ENCODE measurements around the gene GALNT2.

GALNT2 gene

DNA sequence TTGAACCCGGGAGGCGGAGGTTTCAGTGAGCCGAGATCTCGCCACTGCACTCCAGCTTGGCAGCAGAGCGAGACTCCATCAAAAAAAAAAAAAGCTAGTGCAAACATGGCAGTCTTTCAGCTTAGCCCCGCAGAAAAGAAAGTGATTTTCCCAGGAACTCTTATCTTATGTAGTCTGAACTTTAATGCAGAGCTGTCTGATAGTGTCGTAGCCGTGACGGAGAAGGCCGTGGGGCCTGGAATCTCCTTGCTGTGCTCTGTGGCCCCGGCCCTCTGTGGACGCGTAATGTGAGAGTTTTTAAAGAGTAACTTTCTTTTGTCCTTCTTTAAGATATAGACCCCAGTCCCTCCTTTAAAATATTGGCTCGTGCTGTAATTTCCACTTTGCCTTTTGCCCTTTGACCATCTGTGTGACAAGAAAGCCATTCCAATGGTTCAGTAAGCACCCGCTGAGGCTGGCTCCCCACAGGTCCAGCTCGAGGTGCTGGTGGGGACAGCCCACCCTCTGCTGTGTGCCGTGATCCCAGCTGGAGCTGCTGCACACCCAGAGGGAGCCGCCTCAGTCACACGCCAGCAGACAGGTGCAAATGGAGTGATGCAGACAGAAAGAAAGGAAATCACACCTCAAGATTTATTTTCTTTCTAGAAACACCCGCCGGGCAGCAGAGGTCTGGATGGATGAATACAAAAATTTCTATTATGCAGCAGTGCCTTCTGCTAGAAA lies 195.1 kb downstream of the GALNT2 start:
- DNase-seq (ENCODE audit: low read depth) = no peak

DNA sequence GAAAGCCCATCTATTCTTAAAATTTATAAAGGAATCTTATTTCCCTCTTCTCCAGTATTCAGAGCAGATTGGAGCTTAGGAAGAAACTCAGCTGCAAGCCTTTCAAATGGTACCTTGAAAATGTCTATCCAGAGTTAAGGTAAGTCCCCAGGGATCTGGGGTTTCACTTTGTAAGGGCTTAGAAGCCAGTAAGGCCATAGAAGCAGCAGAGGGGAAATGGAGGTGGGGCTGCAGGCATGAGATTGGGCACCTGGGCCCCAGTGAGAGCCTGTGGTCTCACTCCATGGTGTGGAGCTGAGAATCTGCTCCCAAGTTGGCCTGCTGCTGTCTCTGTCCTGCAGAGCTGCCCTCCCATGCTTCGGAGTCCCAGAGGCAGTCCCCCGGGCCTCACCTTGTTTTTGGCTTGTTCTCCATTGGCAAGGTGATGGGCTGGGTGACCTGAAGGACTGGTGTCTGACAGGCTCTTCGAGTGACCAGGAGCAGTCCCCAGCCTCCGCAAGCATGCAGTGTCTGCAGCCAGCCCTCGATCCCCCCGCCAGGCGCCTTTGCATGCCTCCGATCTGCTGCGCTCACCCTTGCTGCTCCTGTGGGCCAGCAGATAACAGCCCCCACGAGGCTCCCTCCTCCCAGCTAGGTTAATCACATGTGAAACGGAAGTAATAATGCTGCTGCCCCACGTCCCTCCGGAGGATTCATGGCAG lies 196.0 kb downstream of the GALNT2 start:
- no peak for DNase-seq (ENCODE audit: low read depth)

DNA sequence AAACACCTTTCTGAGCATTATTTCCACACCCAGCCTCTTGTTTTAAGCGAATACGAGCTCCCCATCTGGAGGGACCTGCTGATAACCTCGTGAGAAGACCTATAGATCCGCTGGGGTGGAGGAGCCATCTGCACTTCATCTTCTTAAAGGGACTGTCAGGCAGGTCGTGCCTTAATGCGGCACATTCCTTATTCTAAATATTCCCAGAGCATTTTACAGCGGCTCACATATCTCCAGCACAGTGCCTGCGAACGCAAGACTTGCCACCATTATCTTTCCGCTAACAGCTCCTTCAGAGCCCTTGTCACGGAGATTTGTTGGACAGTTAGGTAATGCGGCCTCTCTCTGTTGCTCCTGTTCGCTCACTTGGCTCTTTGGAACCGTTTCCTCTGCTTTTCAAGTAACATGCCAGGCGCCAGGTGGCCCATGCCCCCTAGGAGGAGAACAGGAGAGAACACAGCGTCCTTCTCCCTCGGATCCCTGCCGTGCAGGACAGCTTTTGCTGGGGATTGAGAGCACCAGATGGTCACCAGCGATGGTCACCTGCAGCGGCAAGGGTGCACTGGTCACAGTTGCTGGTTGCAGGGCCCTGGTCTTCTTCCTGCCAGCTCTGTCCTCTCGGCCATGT lies 196.6 kb downstream of the GALNT2 start:
- DNase-seq (ENCODE audit: low read depth) = no peak

DNA sequence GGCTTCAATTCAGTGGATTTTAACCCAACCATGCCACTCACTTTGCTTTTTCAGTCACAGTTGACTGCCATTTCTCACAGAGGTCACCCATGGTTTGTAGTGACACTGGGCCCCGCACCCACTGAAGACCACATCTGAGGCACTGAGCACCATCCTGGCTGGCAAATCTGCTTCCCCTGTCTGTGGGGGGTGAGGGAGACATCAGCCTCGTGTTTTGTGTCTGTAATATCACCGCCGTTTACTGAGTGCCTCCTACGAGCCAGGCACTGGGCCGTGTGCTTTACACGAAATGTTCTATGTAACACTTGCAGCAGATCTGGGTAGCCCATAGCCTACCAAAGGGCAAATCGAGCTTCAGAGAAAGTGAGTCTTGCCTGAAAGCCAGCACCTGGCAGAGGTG lies 197.3 kb downstream of the GALNT2 start:
- no peak for DNase-seq (ENCODE audit: low read depth)

DNA sequence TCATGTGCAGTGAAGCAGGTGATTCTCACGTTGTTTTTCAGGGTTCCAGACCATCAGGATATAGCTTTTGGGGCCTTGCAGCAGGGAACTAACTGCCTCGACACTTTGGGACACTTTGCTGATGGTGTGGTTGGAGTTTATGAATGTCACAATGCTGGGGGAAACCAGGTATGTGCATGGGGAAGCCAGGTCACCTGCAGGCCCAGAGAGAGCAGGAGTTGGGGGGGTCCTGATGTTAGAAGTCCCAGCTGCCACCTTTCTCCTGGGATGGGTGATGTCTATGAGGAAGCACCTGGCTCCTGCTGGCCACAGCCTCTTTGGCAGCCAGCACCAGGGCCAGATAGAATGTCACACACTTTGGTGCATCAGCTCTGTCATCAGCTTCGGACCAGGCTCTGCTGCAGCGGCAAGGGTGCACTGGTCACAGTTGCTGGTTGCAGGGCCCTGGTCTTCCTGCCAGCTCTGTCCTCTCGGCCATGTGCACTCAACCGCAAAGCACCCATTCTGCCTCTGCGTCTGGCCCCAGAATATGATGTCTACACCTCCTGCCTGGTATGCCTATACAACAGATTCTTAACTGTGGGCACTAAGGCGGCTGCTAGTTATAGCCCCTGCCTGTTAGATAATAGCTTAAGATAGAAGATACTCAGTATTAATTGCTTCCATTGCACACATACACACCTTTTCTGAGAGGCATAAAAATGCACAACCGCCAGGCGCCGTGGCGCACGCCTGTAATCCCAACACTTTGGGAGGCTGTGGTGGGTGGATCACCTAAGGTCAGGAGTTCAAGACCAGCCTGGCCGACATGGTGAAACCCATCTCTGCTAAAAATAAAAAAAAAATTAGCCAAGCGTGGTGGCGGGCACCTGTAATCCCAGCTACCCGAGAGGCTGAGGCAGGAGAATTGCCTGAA lies 198.4 kb downstream of the GALNT2 start:
- no peak for DNase-seq (ENCODE audit: low read depth)

DNA sequence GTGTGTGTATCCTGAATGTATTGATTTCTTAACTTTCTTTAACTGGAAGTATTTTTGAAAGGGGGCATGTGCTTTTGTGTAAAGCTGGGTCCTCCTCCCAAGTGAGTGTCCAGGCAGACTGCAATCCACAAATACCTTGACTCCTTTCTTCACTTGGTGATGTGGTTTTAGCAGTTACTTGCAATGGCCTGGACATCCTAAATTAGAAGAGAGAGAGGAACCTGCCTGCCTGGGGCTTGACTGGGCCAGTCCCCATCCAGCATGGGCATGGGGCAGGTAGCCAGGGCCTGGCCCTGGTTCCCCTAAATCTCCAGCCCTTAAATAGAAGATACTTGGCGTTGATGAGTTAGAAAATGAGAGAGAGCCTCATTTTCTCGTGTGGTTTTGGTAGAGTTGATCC lies 199.4 kb downstream of the GALNT2 start:
- DNase-seq (ENCODE audit: low read depth) = no peak

DNA sequence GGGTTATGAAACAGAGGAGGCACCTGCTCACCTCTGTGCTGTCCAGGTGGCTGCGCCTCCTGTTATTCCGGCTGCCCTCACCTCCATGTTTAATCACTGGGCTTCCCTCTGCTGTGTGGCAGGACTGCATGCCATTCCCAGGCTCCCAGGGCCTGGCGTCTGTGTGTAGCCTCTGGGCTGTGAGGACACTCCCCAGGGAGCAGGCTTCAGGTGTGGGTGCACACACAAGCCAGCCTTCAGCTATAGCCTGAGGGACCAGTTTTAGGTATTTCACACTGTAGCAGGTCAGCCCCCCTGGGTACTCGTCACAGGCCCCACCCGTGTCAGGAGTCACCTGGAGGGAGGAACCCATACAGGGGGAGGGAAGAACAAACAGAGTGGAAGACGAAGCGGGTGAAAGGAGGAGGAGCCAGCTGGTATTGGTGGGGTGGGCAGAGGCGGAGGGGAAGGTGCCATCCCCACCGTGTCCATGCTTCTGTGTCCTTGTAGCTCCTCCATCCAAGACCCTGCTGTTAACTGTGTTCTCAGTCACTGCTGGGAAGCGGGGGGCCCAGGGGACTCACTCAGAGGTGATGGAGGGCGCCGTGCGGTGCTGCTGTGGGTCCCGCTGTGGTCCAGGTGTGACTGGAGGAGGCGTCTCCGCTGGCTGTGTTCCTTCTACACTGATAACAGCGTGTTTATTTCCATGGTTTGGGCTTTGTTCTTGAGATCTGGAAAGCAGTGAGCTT lies 200.5 kb downstream of the GALNT2 start:
- no peak for DNase-seq (ENCODE audit: low read depth)

DNA sequence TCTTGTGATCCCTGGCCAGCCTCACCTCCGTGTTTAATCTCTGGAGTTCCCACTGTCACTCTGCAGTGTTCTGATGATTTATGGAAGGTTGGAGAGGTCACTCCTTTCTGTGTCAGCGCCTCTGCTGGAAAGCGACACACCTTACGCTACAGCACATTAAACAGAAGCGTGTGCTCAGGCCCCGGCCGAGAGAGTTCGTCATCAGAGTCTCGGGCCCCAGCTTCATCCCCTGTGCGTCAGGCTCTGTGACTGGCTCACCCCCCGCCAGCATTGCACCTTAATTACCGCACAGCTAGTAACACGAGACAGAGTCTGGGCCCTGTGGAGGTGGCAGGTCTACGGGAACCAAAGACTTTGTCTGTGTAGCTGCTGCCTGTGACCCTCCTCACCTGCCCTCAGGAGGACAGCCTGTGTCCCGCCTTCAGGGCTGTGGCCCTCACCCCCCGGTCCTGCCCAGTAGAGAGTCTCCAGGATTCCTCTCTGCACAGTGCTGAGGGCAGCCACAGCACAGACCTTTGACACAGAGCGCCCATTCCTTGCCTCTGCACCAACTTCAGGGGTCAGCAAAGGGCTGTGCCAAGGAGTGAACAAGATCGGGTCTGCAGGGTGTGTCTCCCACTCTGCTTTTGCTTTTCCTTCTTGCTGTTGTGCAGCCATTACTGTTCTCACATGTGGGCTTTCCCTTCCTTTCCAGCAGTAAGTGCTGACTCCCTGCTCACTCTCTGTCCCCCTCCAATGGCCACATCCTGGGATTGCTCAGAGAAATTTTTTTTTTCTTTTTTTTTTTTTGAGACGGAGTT lies 201.5 kb downstream of the GALNT2 start:
- DNase-seq (ENCODE audit: low read depth) = no peak

DNA sequence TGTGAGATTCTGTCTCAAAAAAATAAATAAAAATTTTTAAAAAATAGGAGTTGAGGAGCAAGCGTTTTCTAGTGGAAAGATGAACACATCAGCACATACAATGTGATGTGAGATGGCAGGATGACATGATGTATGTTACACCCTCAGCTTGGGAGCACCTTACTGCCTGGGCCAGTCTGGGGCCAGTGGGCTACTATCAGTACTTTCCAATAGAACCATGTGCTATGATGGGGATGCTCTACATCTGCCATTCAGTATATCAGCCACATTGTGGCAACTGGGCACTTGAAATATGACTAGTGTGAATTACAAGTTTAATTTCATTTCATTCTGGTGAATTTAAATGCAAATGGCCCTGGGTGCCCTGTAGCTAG lies 203.1 kb downstream of the GALNT2 start:
- no peak for DNase-seq (ENCODE audit: low read depth)

DNA sequence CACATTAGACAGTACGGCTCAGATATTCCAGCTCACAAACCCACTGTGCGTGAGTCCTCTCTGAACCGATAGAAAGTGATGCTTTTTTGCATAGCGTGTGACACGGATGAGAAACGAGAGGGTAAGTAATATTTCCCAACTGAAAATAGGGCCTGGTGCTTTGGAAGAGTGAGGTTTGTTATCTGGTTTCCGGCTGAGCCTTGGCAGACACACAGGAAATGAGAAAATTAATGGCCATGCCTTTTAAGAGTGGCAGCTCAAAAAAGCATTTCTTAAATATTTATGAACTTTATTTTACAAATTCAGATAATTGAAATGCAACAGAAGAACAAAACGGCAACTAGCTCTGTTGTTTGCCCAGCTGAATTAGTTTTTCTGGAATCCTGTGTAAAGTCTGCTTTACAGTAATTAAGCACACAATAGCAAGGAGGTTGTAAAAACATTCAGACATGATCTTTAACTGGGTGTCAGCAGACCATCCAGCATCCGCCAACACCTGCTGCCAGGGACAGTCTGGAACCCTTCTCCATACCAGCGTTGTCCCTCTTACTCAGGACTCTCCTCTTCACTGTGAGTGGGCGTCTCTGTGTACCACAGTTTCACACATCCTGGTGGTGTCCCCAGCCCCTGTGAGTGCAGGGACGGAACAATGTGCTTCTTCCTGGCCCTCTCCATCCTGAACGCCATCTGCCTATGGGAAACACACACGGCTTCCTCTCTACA lies 203.7 kb downstream of the GALNT2 start:
- no peak for DNase-seq (ENCODE audit: low read depth)

DNA sequence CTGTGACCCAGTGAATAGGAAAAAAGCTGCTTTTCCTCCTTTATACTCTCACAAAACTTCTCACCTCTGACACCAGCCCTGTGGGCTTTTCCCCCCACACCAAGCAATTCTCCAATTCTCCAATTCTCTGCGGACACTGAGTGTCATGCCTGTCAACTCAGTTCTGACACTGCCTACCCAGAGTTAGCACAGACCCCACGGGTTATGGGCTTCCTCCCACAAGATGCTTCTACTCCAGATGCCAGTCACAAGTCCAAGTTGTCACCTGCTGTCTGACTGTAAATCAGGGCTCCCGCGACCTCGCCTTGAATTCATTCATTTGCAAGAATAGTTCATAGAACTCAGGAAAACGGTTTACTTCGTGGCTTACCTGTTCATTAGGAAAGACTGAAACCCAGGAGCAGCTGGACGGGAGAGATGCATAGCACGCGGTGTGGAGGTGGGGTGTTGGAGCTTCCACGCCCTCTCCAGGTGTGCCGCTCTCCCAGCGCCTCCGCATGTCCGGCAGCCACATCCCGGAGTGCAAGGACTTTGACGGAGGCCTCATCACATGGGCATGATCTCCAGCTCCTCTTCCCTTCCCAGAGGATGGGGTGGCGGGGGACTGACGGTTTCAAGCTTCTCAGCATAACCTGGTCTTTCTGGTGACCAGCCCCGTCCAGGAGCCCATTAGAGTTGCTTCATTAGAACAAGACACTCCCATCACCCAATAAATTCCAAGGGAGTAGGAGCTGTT lies 204.4 kb downstream of the GALNT2 start:
- no peak for DNase-seq (ENCODE audit: low read depth)

DNA sequence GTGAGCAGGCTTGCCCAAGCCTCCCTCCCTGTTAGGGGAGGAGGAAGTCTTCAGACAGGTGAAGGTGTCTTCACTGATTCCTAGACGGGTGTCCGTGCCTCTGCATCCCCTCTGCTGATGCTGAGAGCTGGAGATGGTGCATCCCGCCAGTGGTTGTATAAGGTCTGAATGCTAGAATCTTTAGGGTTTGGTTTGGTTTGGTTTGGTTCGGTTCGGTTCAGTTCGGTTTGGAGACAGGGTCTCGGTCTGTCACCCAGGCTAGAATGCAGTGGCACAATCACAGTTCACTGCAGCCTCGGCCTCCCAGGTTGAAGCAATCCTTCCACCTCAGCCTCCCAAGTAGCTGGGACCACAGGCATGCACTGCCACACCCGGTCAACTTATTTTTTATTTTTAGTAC lies 205.5 kb downstream of the GALNT2 start:
- DNase-seq (ENCODE audit: low read depth) = no peak

DNA sequence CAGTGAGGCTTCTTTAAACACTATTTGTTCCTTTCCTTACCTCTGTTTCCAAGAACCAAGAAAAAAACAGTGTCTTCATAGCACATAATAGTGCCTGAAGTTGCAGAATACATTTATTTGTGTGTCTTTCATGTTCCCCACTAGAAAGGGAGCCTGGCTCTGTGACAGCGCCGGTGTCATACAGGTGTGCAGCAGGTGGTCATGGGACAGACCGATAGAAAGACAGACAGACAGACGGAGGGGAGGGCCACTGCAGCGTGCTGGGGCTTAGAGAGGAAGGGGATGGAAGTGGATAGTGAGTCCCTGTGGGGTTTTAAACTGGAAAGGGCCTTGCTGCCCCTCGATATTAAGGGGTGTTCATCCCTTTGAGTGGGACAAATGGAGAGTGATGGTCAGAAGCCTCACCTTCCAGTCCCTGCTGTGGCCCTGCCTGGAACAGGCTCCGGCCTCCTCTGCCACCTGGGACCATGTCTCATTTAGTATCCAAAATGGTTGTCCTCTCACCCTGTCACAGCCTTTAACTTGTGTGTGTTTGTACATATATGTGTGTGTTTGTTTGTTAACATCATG lies 206.2 kb downstream of the GALNT2 start:
- DNase-seq (ENCODE audit: low read depth) = no peak

DNA sequence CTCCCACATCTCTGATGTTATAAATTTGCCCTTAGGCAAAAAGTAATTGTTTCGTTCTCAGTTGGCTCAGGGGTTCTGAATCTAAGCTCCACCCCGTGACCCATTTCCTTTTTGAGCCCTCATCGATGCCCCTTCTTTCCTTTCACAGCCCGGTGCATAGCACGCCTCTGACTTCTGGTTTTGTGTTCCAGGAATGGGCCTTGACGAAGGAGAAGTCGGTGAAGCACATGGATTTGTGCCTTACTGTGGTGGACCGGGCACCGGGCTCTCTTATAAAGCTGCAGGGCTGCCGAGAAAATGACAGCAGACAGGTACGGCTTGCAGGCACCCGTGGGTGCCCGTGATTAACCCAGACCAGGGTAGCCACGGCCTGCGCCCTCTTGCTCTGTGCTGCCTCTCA lies 207.2 kb downstream of the GALNT2 start:
- no peak for DNase-seq (ENCODE audit: low read depth)

DNA sequence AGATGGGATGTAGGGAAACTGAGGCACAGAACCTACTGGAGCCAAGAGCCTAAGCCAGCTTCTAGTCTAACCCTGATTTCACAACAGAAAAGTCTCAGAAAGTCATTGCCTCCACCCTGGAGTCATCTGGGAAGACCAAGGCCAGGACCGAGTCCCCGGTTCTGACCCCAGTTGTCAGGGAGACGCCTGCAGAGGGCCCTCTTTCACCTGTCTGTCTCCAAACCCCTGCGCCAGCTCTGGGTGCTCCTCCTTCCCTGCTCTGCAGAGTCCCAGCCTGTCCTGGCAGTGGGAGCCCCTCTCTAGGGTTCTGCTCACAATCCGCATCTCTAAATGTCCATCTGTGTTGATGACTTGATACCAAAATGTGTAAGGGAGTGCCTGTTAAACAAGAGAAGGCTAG lies 209.4 kb downstream of the GALNT2 start:
- DNase-seq (ENCODE audit: low read depth) = no peak

DNA sequence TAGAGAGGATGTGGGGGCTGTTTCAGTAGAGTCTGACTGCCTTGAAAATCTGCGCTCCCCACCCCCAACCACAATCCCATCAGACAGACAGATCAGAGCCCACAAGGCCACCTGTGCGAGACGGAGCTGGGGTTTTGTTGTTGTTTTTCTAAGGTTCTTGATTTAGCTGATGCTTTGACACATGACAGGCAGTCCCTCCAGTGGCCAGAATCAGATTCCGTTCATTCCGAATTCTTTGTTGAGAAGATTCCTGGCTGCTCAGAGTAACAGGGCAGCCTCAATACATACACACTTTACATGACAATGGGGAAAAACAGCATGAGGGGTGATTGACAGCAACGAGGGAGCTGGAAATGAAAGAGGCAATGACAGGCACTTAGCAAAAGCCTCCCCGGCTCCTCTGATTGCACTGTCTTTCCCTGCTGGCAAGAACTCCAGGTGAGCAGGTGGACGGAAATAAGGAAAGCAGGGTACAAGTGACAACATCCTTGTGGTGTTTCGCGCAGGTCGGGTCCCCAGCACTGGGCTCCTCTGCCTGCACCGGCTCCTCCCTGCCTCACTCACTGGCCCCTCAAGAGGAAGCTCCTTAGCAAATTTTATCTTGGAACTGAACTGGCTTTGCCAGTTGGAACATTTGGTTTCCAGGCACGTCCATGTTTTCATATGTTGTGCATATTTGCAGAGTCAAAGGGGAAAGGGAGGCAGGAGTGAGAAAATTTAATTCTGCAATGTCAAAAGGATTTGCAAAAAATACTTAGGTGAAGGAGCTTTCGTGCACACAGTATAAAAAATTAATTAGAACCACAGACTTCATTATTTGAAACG lies 210.4 kb downstream of the GALNT2 start:
- no peak for DNase-seq (ENCODE audit: low read depth)

DNA sequence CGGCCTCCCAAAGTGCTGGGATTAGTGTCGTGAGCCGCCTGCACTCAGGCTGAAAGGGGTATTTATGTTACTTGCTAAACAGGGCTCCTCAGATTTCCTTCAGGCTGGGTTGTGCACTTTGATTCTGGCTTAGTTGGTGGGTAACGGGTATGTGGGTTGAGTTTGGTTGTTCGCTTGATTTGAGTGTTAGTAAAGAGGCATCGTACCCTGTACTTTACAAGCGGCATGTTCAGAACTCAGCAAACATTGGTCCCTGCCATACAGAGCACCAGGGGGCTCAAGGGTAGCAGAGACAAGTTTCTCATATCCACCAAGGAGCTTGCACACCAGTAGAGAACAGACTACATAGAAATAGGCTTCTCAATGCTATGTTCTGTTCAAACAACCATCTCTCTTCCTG lies 211.3 kb downstream of the GALNT2 start:
- no peak for DNase-seq (ENCODE audit: low read depth)

DNA sequence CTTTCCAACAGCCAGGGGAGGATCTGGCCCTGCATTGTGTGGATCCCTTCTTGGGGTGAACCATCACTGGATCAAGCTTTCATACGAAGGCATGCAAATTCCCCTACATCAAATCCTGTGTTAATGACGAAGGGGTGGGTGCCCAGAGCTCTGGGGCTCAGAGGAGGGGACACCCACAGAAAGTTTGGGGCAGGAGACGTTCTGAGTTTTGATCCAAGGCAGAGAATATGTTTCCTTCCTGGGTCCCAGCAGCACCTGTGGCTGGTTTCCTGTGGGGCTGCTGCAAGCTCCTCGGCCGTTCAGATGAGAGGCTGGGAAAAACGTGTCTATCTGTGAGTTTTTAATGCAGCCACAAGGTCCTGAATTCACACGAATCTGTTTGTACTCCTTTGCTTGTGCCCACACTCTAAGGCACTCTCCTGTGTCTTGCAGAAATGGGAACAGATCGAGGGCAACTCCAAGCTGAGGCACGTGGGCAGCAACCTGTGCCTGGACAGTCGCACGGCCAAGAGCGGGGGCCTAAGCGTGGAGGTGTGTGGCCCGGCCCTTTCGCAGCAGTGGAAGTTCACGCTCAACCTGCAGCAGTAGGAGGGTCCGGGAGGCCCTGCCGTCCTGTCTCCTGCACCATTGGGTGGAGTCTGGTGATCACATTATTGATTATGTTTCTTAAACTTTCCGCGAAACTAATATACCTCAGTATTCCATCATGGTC lies 212.0 kb downstream of the GALNT2 start:
- DNase-seq (ENCODE audit: low read depth) = no peak

Data from stimulated activated CD8-positive, alpha-beta memory T cell treated with anti-CD3 and anti-CD28 coated beads, Interleukin-12 subunit alpha, Interleukin-12 subunit beta, amount 100 ng/mL, for 1 hour (primary cell).